Measurements from ENCODE around the gene ETV3.

The ETV3 gene

GRCh38 chr1:157151506-157151905 lies 13.3 kb upstream of the ETV3 start:
- Histone ChIP-seq H3K27me3 (ENCODE audit: control insufficient read depth in 2 of 2, insufficient read depth in 2 of 2, low read length in 2 of 2) (peaks cover 0 to 3% of the 10 kb centered on the region in 2 donors), H3K27ac (ENCODE audit: low read depth in 2 of 2, low read length in 2 of 2) (no peak overlapping the region), H3K4me3 (ENCODE audit: low read length in 2 of 2) (no peak overlapping the region), H3K9ac (ENCODE audit: low read depth in 1 of 2, low read length in 2 of 2) (no peak overlapping the region), H3K4me1 (ENCODE audit: control insufficient read depth in 2 of 2, insufficient read depth in 2 of 2, low read length in 2 of 2) (peaks cover 27 to 30% of the 10 kb centered on the region in 2 donors), H3K36me3 (ENCODE audit: control insufficient read depth in 2 of 2, insufficient read depth in 2 of 2, low read length in 2 of 2) (no peaks in the 10 kb centered on the region), H3K9me3 (ENCODE audit: control insufficient read depth in 2 of 2, low read length in 2 of 2) (no peaks in the 10 kb centered on the region)

GRCh38 chr1:157151073-157151472 lies 12.9 kb upstream of the ETV3 start:
- Histone ChIP-seq H3K27ac (ENCODE audit: low read depth in 2 of 2, low read length in 2 of 2) (no peak overlapping the region), H3K4me1 (ENCODE audit: control insufficient read depth in 2 of 2, insufficient read depth in 2 of 2, low read length in 2 of 2) (peaks cover 27 to 30% of the 10 kb centered on the region in 2 donors), H3K4me3 (ENCODE audit: low read length in 2 of 2) (no peak overlapping the region), H3K36me3 (ENCODE audit: control insufficient read depth in 2 of 2, insufficient read depth in 2 of 2, low read length in 2 of 2) (no peaks in the 10 kb centered on the region), H3K9ac (ENCODE audit: low read depth in 1 of 2, low read length in 2 of 2) (no peak overlapping the region), H3K27me3 (ENCODE audit: control insufficient read depth in 2 of 2, insufficient read depth in 2 of 2, low read length in 2 of 2) (no peaks in the 10 kb centered on the region), H3K9me3 (ENCODE audit: control insufficient read depth in 2 of 2, low read length in 2 of 2) (no peaks in the 10 kb centered on the region)

GRCh38 chr1:157150631-157151030 lies 12.4 kb upstream of the ETV3 start:
- Histone ChIP-seq H3K4me1 (ENCODE audit: control insufficient read depth in 2 of 2, insufficient read depth in 2 of 2, low read length in 2 of 2) (peaks cover 26 to 27% of the 10 kb centered on the region in 2 donors), H3K36me3 (ENCODE audit: control insufficient read depth in 2 of 2, insufficient read depth in 2 of 2, low read length in 2 of 2) (no peaks in the 10 kb centered on the region), H3K9me3 (ENCODE audit: control insufficient read depth in 2 of 2, low read length in 2 of 2) (no peaks in the 10 kb centered on the region), H3K27ac (ENCODE audit: low read depth in 2 of 2, low read length in 2 of 2) (no peak overlapping the region), H3K9ac (ENCODE audit: low read depth in 1 of 2, low read length in 2 of 2) (no peak overlapping the region), H3K4me3 (ENCODE audit: low read length in 2 of 2) (no peak overlapping the region), H3K27me3 (ENCODE audit: control insufficient read depth in 2 of 2, insufficient read depth in 2 of 2, low read length in 2 of 2) (no peaks in the 10 kb centered on the region)

GRCh38 chr1:157147906-157148700 lies 9.9 kb upstream of the ETV3 start:
- Histone ChIP-seq H3K36me3 (ENCODE audit: control insufficient read depth in 2 of 2, insufficient read depth in 2 of 2, low read length in 2 of 2) (no peaks in the 10 kb centered on the region), H3K4me1 (ENCODE audit: control insufficient read depth in 2 of 2, insufficient read depth in 2 of 2, low read length in 2 of 2) (peaks cover 5% of the 10 kb centered on the region in 2 donors), H3K27ac (ENCODE audit: low read depth in 2 of 2, low read length in 2 of 2) (peak overlapping the region; percentile 34 to 43), H3K9ac (ENCODE audit: low read depth in 1 of 2, low read length in 2 of 2) (no peak overlapping the region), H3K4me3 (ENCODE audit: low read length in 2 of 2) (no peak overlapping the region), H3K9me3 (ENCODE audit: control insufficient read depth in 2 of 2, low read length in 2 of 2) (no peaks in the 10 kb centered on the region), H3K27me3 (ENCODE audit: control insufficient read depth in 2 of 2, insufficient read depth in 2 of 2, low read length in 2 of 2) (no peaks in the 10 kb centered on the region)

- H3K9me3 ChIP-seq (ENCODE audit: control insufficient read depth in 2 of 2, low read length in 2 of 2), result no peaks in the 10 kb centered on the region
- H3K4me1 ChIP-seq (ENCODE audit: control insufficient read depth in 2 of 2, insufficient read depth in 2 of 2, low read length in 2 of 2), result peaks cover 5% of the 10 kb centered on the region in 2 donors
- H3K36me3 ChIP-seq (ENCODE audit: control insufficient read depth in 2 of 2, insufficient read depth in 2 of 2, low read length in 2 of 2), result no peaks in the 10 kb centered on the region
- H3K9ac ChIP-seq (ENCODE audit: low read depth in 1 of 2, low read length in 2 of 2), result no peak overlapping the region
- no peak overlapping the region for H3K4me3 ChIP-seq (ENCODE audit: low read length in 2 of 2)
- H3K27me3 ChIP-seq (ENCODE audit: control insufficient read depth in 2 of 2, insufficient read depth in 2 of 2, low read length in 2 of 2), result no peaks in the 10 kb centered on the region
- H3K27ac ChIP-seq (ENCODE audit: low read depth in 2 of 2, low read length in 2 of 2), result no peak overlapping the region
Observed at GRCh38 chr1:157147037-157147436, 8.8 kb upstream of the ETV3 start.

GRCh38 chr1:157146244-157146643 lies 8.0 kb upstream of the ETV3 start:
- no peaks in the 10 kb centered on the region for H3K36me3 ChIP-seq (ENCODE audit: control insufficient read depth in 2 of 2, insufficient read depth in 2 of 2, low read length in 2 of 2)
- no peak overlapping the region for H3K9ac ChIP-seq (ENCODE audit: low read depth in 1 of 2, low read length in 2 of 2)
- H3K4me1 ChIP-seq (ENCODE audit: control insufficient read depth in 2 of 2, insufficient read depth in 2 of 2, low read length in 2 of 2), result peaks cover 5% of the 10 kb centered on the region in 2 donors
- no peaks in the 10 kb centered on the region for H3K9me3 ChIP-seq (ENCODE audit: control insufficient read depth in 2 of 2, low read length in 2 of 2)
- H3K27ac ChIP-seq (ENCODE audit: low read depth in 2 of 2, low read length in 2 of 2), result no peak overlapping the region
- H3K27me3 ChIP-seq (ENCODE audit: control insufficient read depth in 2 of 2, insufficient read depth in 2 of 2, low read length in 2 of 2), result no peaks in the 10 kb centered on the region
- no peak overlapping the region for H3K4me3 ChIP-seq (ENCODE audit: low read length in 2 of 2)

GRCh38 chr1:157145076-157145475 lies 6.9 kb upstream of the ETV3 start:
- Histone ChIP-seq H3K36me3 (ENCODE audit: control insufficient read depth in 2 of 2, insufficient read depth in 2 of 2, low read length in 2 of 2) (no peaks in the 10 kb centered on the region), H3K27me3 (ENCODE audit: control insufficient read depth in 2 of 2, insufficient read depth in 2 of 2, low read length in 2 of 2) (no peaks in the 10 kb centered on the region), H3K4me1 (ENCODE audit: control insufficient read depth in 2 of 2, insufficient read depth in 2 of 2, low read length in 2 of 2) (peaks cover 5% of the 10 kb centered on the region in 2 donors), H3K4me3 (ENCODE audit: low read length in 2 of 2) (no peak overlapping the region), H3K9me3 (ENCODE audit: control insufficient read depth in 2 of 2, low read length in 2 of 2) (no peaks in the 10 kb centered on the region), H3K27ac (ENCODE audit: low read depth in 2 of 2, low read length in 2 of 2) (no peak overlapping the region), H3K9ac (ENCODE audit: low read depth in 1 of 2, low read length in 2 of 2) (no peak overlapping the region)

- H3K27me3 ChIP-seq (ENCODE audit: control insufficient read depth in 2 of 2, insufficient read depth in 2 of 2, low read length in 2 of 2), result no peaks in the 10 kb centered on the region
- H3K9me3 ChIP-seq (ENCODE audit: control insufficient read depth in 2 of 2, low read length in 2 of 2), result no peaks in the 10 kb centered on the region
- no peak overlapping the region for H3K4me3 ChIP-seq (ENCODE audit: low read length in 2 of 2)
- peaks cover 5% of the 10 kb centered on the region in 2 donors for H3K4me1 ChIP-seq (ENCODE audit: control insufficient read depth in 2 of 2, insufficient read depth in 2 of 2, low read length in 2 of 2)
- H3K27ac ChIP-seq (ENCODE audit: low read depth in 2 of 2, low read length in 2 of 2), result no peak overlapping the region
- H3K9ac ChIP-seq (ENCODE audit: low read depth in 1 of 2, low read length in 2 of 2), result no peak overlapping the region
- no peaks in the 10 kb centered on the region for H3K36me3 ChIP-seq (ENCODE audit: control insufficient read depth in 2 of 2, insufficient read depth in 2 of 2, low read length in 2 of 2)
Observed at GRCh38 chr1:157144509-157144908, 6.3 kb upstream of the ETV3 start.

GRCh38 chr1:157142765-157143423 lies 4.7 kb upstream of the ETV3 start:
- no peaks in the 10 kb centered on the region for H3K27me3 ChIP-seq (ENCODE audit: control insufficient read depth in 2 of 2, insufficient read depth in 2 of 2, low read length in 2 of 2)
- no peak overlapping the region for H3K27ac ChIP-seq (ENCODE audit: low read depth in 2 of 2, low read length in 2 of 2)
- no peak overlapping the region for H3K9ac ChIP-seq (ENCODE audit: low read depth in 1 of 2, low read length in 2 of 2)
- no peaks in the 10 kb centered on the region for H3K36me3 ChIP-seq (ENCODE audit: control insufficient read depth in 2 of 2, insufficient read depth in 2 of 2, low read length in 2 of 2)
- no peak overlapping the region for H3K4me3 ChIP-seq (ENCODE audit: low read length in 2 of 2)
- H3K4me1 ChIP-seq (ENCODE audit: control insufficient read depth in 2 of 2, insufficient read depth in 2 of 2, low read length in 2 of 2), result peaks cover under 1 to 10% of the 10 kb centered on the region in 2 donors
- no peaks in the 10 kb centered on the region for H3K9me3 ChIP-seq (ENCODE audit: control insufficient read depth in 2 of 2, low read length in 2 of 2)

GRCh38 chr1:157142201-157142600 lies 4.0 kb upstream of the ETV3 start:
- Histone ChIP-seq H3K4me1 (ENCODE audit: control insufficient read depth in 2 of 2, insufficient read depth in 2 of 2, low read length in 2 of 2) (peaks cover 1 to 13% of the 10 kb centered on the region in 2 donors), H3K9me3 (ENCODE audit: control insufficient read depth in 2 of 2, low read length in 2 of 2) (no peaks in the 10 kb centered on the region), H3K36me3 (ENCODE audit: control insufficient read depth in 2 of 2, insufficient read depth in 2 of 2, low read length in 2 of 2) (no peaks in the 10 kb centered on the region), H3K27ac (ENCODE audit: low read depth in 2 of 2, low read length in 2 of 2) (no peak overlapping the region), H3K9ac (ENCODE audit: low read depth in 1 of 2, low read length in 2 of 2) (no peak overlapping the region), H3K27me3 (ENCODE audit: control insufficient read depth in 2 of 2, insufficient read depth in 2 of 2, low read length in 2 of 2) (no peaks in the 10 kb centered on the region), H3K4me3 (ENCODE audit: low read length in 2 of 2) (no peak overlapping the region)

Measured in mucosa of rectum (tissue), 2 donors.